SH-SY5Y (cell line): Measurements from ENCODE around the gene PFKL.

ENCODE experiments used
- GATA2 ChIP-seq: IDR thresholded peaks from 2 replicates; pipeline ENCODE4 v1.6.1; 2011; ENCODE audit warnings: mild to moderate bottlenecking, low read depth, low read length
- GATA3 ChIP-seq: IDR thresholded peaks from 2 replicates; pipeline ENCODE4 v1.6.1; 2011; ENCODE audit warnings: low read depth, mild to moderate bottlenecking, low read length, moderate library complexity

DNA sequence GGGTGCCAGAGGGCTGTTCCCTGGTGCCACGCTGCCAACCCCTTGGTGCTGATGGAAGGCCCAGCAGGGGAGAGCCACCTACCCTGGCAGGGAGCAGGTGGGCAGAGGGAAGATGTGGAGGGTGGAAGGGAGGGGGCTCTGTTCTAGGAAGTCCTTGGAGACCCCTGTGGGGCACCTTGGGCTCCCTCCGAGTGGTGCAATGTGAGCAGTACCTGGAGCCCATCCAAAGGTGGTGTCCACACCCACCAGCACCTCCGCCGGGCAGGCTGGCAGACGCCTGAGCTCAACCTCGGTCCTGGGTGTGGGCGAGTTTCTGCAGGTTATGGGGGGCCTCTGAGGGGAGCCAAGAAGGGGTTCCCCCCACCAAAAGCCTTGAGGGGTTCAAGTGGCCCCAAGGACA, 26.8 kb upstream of the PFKL start:
- no peak for TF ChIP-seq GATA3
- no peak for TF ChIP-seq GATA2
